Endothelial cell of umbilical vein (primary cell): ENCODE results near the gene FRMD5.

Experiments
- CTCF ChIP-seq, 2 donors: IDR thresholded peaks; 1 replicate in 1 of 2; 2 replicates in 1 of 2; pipeline ENCODE4 v1.5.1; 2011; ENCODE audit warnings: low read length in 2 of 2, mild to moderate bottlenecking in 2 of 2, moderate library complexity in 2 of 2, control low read depth in 1 of 2, inconsistent platforms in 1 of 2, low read depth in 1 of 2; ENCODE audit not compliant: insufficient read depth in 1 of 2; ENCODE audit errors: extremely low read depth in 1 of 2
- EZH2 ChIP-seq: IDR thresholded peaks from 2 replicates; pipeline ENCODE4 v1.6.1; 2012; ENCODE audit warnings: borderline replicate concordance, low read depth, mild to moderate bottlenecking, moderate library complexity, low read length, inconsistent platforms; ENCODE audit not compliant: severe bottlenecking
- FOS ChIP-seq: IDR thresholded peaks from 2 replicates; pipeline ENCODE4 v1.6.1; 2011; ENCODE audit warnings: mild to moderate bottlenecking, low read length, moderate library complexity, borderline replicate concordance; ENCODE audit not compliant: insufficient read depth
- JUN ChIP-seq: IDR thresholded peaks from 2 replicates; pipeline ENCODE4 v1.6.1; 2011; ENCODE audit warnings: borderline replicate concordance, low read depth; ENCODE audit not compliant: insufficient read length, insufficient read depth
- MAX ChIP-seq: IDR thresholded peaks from 2 replicates; pipeline ENCODE4 v1.6.1; 2011; ENCODE audit not compliant: insufficient read depth, insufficient read length
- MYC ChIP-seq: IDR thresholded peaks from one replicate; pipeline ENCODE4 v1.6.1; 2011; ENCODE audit warnings: mild to moderate bottlenecking, low read depth, low read length
- POLR2A ChIP-seq: IDR thresholded peaks from 2 replicates; pipeline ENCODE4 v1.6.1; 2012; ENCODE audit warnings: low read depth, mild to moderate bottlenecking, control low read depth, low read length
- POLR2AphosphoS5 ChIP-seq: IDR thresholded peaks from 2 replicates; pipeline ENCODE4 v1.6.1; 2012; ENCODE audit warnings: low read depth, mild to moderate bottlenecking, control low read depth, low read length, moderate library complexity; ENCODE audit not compliant: insufficient read depth

- TF ChIP-seq POLR2AphosphoS5 (no peak), CTCF (IDR thresholded peaks at IDR 0.05; ENCODE audit: extremely low read depth in 1 of 2, insufficient read depth in 1 of 2, low read depth in 1 of 2, low read length in 2 of 2) (no peak), FOS (no peak), EZH2 (no peak), POLR2A (no peak), MAX (no peak), MYC (no peak), JUN (no peak)
These were observed 45.8 kb downstream of the FRMD5 start for GRCh38 chr15:44149224-44149623.
